ENCODE data around the gene FOXP1.
"Not testable (repeated sequence)": the region's sequence is repeated elsewhere in the genome, so short reads cannot be mapped to it uniquely, and the experiment has no call there.

Gene FOXP1

DNA sequence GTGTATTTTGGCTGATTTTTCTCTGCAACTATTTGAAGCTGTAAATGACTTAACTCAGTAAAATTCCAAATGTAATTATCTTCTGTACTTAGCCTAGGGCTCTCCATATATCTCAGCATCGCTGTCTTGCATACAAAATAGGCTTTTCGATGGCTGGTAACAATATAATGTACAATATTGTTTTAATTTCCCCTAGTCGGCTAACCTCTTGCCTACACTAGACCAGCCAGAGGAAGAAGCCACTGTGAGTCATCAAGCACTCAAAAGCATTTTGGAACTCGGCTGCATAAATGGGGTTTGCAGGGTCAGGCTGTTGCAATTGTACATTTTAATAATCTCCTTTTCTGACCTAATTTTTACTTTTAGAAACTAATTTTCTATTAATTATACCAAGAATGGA, 583.8 kb downstream of the FOXP1 start:
- DNase-seq (ENCODE audit: low spot score), result no peak

DNA sequence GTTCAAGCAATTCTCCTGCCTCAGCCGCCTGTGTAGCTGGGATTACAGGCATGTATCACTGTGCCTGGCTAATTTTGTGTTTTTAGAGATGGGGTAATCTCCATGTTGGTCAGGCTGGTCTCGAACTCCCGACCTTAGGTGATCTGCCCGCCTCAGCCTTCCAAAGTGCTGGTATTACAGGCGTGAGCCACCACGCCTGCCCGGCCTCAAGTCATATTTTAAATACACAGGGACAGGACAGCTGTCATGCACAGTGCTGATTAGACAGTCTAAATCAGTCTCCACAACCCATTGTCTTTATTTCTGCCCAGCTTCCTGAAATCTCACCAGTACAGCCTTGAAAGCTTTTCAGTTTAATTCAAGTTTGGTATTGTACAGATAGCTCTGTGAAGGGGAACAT, 587.4 kb downstream of the FOXP1 start:
- DNase-seq (ENCODE audit: low spot score), result no peak

DNA sequence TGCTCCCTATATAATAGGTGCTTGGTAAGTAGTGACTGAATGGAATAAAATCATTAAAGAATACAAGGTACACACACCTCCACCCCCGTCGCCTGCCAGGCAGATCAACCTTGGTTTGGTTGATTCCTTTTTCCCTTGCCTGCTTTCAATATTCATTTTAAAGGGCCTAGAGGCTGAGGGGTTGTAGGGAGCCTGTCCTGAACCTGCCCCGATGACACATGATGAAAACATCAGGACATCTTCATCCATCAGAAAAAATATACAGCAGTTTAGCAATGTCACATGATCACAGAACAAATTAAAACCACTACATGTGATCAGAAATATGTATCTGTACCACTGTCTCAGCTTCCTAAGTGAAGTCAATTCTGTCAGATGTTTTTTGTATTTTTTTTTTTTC, 588.9 kb downstream of the FOXP1 start:
- no peak for DNase-seq (ENCODE audit: low spot score)

DNA sequence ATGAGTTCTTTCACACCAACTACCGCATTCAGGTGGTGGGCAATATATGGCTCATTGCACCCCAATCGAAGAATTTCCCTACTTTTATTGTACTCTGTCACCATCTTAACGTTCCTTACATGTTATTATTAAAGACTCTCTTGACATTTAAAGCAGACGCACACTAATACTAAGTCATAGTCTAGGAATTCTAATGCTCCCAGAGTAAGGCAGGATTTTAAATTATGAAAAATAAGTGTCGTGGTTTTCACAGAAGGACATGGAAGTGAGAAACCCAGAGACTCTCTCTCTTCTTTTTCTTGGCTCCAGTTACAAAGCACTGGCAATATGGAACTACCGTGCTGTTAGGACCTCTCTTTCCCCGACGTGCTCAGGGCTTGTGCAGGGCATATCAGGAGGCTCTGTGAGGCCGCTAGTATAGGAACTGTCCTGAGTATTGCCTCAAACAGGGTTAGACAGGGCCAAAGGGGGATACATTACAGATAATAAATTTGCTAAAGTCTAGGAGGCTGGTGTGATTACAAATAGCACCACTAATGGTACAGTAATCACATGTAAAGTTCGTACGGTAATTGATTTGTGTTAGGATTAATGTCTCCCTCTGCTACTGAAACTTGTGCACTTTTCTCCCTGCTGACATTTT, 590.8 kb downstream of the FOXP1 start:
- no peak for DNase-seq (ENCODE audit: low spot score)

DNA sequence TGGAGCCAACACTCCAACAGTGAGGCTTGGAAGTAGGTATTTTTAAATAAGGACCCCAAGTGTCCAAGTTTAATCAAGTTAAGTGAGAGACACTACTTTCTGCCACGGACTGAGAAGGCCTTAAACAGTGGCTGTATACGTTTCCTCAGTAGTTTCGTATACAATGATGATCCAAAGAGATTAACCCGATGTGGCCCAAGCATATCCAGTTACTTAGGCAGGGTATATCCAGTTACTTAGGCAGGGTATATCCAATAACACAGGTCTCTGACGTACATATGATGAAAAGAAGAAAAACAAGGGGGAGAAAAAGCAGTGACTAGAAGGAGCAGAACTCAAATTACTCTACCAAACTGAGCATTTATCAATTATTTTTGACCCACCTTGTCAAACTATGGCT, 591.4 kb downstream of the FOXP1 start:
- no peak for DNase-seq (ENCODE audit: low spot score)

DNA sequence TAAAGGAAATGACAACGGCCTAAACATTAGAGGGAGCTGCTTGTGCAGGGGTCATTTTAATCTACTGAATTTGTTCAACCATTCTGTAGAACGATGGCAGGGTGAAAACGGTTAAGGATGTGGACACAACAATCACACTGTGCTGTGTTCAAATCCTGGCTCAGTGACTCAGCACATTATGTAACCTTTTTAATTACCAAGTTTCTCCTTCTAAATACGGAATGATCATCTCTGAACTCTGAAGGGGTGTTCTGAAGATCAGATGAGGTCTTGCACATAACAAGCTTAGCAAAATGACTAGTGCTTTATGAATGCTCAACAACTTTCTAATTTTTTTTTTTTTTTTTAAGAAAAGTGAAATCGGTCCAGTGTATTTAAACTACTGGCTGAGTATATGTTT, 592.8 kb downstream of the FOXP1 start:
- DNase-seq (ENCODE audit: low spot score), result no peak

DNA sequence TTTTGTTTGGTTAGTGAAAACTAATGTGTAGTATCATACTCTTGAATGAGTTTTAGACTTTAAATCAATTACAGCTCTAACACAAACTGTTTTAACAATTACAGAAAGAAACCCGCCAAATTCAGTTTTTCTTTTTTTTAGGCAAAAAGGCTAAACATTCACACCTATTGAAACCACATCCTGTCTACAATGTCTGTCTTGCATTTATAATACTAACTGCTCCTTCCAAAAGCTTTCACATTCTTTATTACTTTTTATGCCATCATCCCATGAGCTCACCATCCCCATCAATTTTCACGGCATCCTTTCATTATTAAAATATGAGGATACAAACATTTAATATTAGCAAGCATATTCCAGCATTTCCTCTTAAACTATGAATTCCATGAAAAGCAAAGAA, 593.3 kb downstream of the FOXP1 start:
- no peak for DNase-seq (ENCODE audit: low spot score)

DNA sequence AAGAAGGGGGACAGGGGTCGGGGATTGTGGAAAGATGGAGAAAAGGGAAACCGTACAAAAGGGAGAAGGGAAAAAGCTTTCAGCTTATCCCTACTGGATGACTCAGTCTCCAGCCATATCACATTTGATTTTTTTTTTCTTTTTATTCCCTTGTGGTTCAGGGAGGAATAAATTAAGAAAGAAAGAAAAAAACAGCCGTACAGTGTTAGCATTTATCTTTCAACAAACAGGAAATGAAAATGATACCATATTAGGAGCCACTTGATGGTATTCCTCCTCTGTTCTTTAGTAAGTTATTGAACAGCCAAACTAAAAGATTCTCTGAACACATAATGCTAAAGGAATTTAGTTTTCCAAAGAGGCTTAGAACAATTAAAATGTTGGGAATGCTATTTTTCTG, 594.4 kb downstream of the FOXP1 start:
- DNase-seq (ENCODE audit: low spot score), result no peak

DNA sequence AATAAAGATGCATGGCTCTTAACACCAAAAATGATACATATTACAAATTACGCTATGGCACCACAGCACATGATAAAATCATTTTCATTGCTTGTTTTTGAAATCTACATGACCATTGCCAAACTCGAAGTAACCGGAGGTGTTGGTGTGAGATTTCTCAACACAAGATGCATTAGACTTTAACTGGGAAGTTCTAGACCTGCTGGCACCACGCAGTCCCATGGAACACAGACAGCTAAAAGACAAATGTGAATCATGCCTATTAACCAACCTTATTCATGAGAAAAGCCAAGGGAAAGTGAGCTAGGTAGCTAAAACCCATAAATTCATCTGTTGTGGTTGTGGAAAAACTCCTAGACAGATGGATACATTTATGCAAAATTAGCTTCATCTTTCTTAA, 595.4 kb downstream of the FOXP1 start:
- DNase-seq (ENCODE audit: low spot score), result no peak

DNA sequence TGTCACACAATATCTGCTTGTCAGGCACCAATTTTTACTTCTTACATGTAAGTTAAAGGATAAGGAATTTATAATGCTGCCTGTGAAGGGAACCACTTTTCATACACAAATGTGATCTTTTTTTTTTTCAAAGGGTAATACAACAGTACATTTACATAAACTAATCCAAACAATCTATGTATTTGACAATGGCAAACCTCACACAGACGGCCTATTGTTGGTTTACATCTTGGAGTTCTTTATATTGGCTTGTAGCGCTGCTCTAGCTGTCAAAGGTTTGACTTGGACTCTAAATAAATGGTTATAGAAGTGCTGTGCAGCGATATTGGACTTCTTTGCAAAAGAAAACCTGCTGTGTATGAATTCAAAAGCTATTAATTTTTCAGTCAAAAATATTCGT, 598.0 kb downstream of the FOXP1 start:
- no peak for DNase-seq (ENCODE audit: low spot score)

DNA sequence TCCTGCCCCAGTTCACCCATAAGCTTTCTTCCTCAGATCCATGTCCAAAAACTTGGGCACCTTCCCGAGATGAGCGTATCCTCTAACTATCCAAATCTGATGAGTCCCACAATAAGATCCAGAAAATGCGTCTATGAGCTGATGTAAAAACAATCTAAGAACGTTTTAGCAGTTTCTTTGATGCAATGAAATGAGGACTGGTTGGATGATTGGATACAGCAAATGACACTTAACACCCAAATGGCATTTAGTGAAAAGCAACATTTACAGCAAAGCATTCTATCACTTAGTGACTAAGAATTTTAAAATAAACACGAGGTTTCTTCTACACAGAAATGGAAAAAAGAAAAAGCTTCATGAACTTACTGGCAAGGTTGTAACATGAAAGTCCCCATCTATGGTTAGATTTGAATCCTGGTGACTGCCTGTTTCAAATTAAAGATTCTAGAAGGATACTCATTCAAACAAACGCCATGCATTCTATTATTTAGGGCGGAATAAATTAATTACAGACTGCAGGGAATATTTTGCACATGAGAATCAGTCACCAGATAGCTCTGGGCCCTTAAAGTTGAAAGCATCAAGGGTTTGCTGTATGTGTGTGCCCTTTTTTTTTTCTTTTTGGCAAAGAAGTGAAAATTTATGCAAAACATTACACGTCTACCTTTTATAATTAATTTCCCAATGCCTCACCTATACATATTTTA, 598.6 kb downstream of the FOXP1 start:
- DNase-seq (ENCODE audit: low spot score), result no peak

DNA sequence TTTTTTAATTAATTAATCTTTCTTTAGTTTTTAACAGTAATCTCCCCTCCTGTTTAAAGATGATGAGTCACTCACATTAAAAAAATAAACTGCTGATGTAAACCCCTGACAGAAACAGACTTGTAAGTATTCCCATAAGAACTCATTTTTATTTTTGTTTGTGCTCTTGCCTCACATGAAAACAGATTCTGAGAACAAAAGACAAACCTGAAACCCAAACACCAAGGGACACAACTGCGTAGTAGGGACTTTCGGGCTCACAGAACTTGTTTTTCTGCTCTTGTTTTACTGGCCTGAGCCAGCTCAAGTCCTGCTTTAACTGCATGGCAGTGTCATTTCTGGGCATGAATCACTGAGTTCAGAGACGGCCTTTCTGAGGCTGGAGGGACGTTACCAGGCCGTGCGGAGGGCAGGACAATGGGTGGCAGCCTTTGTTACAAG, 600.8 kb downstream of the FOXP1 start:
- DNase-seq (ENCODE audit: low spot score), result peak; percentile 36

DNA sequence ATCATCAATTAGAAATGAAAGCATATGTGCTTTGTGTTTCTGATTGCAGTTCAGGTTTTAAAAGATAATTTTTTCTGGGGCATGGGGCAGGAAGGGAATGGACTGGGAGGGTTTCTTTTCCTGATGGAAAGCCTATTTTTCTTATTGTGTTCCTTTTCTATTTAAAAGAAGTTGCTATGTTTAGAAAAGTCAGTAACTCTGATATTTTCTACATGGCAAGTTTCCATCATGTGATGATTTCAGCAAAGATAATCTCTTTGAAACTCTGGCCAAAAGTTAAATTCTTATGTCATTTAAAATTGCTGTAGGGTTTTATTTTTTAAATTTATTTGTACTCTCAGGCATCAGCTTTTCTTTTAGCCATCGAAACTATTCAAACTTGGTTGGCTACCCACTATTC, 601.2 kb downstream of the FOXP1 start:
- DNase-seq (ENCODE audit: low spot score), result no peak

DNA sequence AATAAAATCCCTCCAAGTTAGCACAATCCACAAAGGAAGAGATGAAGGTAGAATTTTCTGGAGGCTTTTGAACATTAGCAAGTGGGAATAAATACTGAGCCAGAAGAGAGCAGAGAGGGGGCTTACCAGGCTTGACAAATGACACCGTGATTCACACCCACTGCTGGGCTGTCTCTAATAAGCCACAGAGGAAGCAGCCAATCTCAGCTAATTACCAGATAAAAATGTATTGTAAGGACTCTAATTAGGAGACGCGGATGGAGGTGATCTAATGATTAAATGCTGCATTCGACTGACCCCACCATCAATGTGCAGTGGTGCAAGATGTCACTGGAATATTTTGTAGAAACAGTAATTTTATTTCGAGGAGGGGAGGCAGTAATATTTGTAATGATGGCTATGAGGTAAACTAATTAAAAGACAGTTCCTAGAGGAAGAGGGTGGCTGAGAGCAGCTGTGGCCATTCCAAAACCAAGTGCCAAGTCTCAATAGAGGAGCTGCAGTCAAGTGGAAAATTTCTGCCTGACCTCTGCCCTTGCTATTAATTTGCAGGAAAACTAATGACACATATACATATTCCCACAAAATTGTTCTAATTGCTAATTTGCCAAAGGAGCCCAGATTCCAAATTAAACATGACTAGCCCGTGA, 602.2 kb downstream of the FOXP1 start:
- DNase-seq (ENCODE audit: low spot score), result peak; percentile 47

DNA sequence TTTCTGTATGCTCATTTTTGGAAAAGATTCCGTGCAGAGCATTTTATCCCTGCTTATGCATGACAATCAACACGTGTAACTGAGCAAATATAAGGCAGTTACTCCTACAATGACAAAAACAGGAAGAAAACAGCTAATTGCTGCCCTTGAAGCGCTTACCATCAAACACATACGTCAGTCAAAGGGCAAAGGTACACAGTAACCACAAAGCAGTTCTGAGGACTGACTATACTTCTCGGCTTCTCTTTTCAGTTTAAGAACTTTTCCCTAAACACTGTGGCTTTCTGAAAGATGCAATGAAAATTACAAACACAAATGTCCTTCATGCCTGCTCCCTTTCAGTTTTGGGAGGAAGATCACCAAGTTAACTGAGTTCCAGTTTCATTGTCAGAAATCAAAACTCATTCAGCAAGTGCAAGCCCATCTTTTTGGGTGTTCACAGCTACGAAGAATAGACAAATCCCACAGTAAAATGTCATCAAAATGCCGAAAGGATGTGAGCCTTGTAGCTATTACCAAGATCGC, 602.8 kb downstream of the FOXP1 start:
- DNase-seq (ENCODE audit: low spot score), result no peak

DNA sequence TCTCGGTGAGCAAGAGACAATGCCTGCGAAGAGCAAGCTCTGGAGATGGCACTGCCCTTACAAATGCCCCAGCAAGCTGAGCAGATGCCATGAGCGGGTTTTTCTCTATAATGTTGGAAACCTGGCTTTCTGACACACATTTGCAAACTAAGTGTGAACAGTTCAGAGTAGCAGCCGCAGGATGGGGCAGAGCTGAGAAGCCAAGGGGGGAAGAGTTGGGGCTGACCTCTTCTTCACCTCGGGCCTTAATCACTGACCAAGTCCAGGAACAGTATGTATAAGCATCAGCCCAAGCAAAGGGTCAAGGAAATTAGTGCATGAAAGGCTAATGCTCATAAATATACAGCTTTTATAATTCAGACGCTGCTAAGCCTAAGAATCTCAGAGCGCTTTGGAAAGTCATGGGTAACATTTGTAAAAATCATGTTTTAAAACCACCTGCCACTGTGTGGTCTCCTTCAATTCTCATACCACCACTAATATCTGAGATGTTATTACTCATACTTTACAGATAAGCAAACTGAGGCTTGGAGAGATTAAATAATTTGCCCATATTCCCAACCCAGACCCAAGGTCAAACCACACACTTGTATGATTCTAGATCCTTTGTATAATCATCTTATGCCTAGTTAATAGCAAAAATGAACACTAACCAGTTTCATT, 603.4 kb downstream of the FOXP1 start:
- no peak for DNase-seq (ENCODE audit: low spot score)

DNA sequence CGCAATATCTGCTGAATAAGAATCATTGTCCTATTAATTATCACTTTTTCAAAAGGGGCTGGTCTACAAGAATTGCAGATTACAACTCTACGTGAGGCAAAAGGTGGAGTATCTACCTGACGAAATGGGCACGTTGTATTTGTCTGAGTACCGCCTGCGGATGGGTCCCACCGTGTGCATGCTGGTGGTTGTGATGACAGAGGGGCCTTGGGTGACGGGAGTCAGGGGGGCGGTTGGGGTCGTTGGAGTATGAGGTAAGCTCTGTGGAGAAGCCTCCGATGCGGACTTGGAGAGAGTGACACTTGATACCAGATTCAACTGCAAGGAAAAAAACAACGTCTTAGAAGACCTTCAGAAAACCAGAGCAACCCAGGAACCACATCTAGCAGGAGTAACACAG, 605.8 kb downstream of the FOXP1 start:
- DNase-seq (ENCODE audit: low spot score), result no peak

DNA sequence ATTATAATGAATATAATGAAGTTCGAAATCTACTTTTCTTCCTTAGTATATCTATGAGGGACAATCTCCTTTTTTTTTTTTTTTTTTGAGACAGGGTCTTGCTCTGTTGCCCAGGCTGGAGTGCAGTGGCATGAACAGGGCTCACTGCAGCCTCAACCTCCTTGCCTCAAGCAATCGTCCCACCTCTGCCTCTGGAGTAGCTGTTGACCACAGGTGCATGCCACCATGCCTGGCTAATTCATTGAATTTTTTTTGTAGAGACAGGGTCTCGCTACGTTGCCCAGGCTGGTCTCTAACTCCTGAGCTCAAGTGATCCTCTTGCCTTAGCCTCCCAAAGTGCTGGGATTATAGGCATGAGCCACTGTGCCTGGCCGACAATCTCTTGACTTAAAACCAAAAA, 607.5 kb downstream of the FOXP1 start:
- DNase-seq (ENCODE audit: low spot score), result not testable (repeated sequence)

DNA sequence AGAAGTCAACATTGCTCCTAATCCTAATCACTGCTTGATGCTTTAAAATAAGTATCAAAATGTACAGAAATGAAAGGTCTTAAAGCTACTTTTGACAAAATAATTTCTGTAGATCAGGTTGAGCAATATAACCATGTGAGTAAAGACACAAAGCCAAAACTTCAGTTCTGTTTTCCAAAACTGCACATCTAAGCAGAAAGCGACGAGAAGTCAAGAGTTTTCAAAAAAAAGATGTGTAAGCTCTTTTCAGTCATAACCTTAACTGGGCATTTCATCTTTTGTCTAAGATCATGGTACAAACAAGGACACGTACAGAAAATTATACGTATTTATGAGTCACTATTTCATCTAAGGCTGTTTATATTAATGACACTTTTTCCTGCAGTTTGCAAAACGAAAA, 608.8 kb downstream of the FOXP1 start:
- DNase-seq (ENCODE audit: low spot score), result no peak

DNA sequence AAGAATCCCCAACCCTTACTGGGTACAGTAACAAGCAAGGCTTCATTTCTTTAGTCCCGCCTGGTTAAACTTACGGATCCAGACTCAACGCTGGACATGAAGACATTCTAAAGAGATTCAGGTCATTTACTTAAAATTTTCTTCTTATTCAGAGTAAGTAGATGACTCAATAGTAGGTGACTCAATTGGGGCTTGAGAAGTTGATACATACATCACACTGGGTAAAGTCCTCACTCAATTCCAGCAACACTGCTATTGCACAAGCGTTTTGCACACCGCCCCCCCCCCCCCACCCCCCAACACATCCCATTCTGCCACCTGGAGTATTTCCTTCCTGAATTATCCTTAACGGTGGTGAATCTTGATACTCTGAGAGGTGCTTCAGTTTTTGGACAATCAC, 610.0 kb downstream of the FOXP1 start:
- DNase-seq (ENCODE audit: low spot score), result no peak

DNA sequence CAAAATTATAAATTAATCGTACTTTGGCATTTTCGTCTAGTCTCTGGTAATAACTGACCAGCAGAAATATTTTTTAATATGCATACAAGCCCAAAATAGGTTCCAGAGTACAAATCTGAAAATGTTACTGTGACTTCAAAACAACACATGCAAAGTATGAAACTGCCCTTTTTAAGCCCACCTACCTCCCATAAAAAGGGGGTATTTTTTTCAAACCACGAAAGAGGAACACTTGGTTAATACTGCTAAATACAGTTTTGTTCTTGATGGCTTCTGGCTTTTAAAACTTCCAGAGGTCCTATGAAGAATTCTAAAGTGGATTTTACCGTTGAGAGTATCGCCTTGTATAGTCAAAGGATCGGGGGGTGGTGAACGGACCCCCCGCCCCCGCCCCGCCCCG, 610.7 kb downstream of the FOXP1 start:
- DNase-seq (ENCODE audit: low spot score), result no peak

DNA sequence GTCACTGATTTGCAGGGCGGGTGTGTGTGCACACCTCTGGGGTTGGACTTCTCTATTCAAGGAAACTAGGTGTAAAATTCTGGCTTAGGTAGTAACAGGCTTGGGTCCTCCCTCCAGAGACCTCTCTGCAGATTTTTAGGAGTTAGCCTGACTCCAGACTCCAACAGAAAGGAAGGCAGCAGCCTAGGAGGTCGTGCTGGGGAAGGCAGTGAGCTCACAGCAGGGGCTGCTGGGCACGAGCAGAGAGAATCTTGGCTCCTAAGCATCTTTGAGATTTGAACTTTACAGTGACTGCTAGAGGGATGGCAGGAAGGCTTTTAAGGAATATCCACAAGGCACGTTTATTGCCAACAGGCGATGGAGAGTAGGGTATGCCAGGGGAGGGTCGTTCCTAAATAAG, 612.6 kb downstream of the FOXP1 start:
- no peak for DNase-seq (ENCODE audit: low spot score)

DNA sequence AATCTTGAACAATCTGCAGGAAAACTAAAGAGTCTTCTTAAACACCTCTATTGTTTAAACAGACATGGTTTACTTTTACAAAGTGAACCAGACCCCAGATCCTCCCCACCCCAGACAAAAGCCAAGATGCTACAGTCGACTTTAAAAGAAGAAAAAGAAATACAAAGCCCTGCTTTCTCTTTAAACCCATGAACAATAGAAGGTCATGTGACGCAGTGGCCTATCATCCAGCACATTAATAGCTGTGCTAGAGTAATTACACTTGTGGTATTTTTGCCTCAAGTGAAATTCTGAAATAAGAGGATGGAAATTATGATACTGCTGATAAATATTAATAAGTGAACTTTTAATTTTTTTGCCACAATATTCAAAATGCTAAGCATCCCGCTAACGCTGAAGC, 613.4 kb downstream of the FOXP1 start:
- DNase-seq (ENCODE audit: low spot score), result no peak
